ENCODE results near the gene WDR20. TPM values are rescaled to one million over a fixed set of nuclear protein-coding genes. Genes with fewer than 3 reads are reported as not detected.

The WDR20 gene
- total RNA-seq, 2 experiments from 2014 or later: 40.1 to 41.2 TPM

- Histone ChIP-seq H3K9me3 (ENCODE audit: control insufficient read depth in 1 of 2, insufficient read depth in 1 of 2, low read length in 2 of 2) (no peaks in the 10 kb centered on the region), H3K27me3 (ENCODE audit: control insufficient read depth in 1 of 2, insufficient read depth in 2 of 2, low read length in 2 of 2) (no peaks in the 10 kb centered on the region), H3K4me3 (ENCODE audit: low read length) (no peak overlapping the region), H3K36me3 (ENCODE audit: insufficient read depth, low read length) (peaks cover 65% of the 10 kb centered on the region), H3K27ac (ENCODE audit: low read depth in 1 of 2, low read length in 2 of 2) (no peak overlapping the region), H3K4me1 (ENCODE audit: insufficient read depth, low read length) (peaks cover 3% of the 10 kb centered on the region)
- DNase-seq: no peak
- ATAC-seq (ENCODE audit: poor library complexity): no peak
- no peaks in the 10 kb centered on the region for H3K4me1 Mint-ChIP-seq (ENCODE audit: low read depth)
- no peak for TF ChIP-seq CTCF (IDR thresholded peaks at IDR 0.05)
- intact Hi-C loops (cut with DNase I, micrococcal nuclease): no loop called here
- POLR2A ChIA-PET: no interaction called here
- no peaks in the 10 kb centered on the region for H3K27me3 Mint-ChIP-seq
- H3K4me3 Mint-ChIP-seq: no peak overlapping the region
- CTCF ChIA-PET: interaction anchor here (0.6 kb wide), 1 partner anchor 106 kb away, joined by 3 read pairs; no protein-coding TSS in a partner anchor
- no peaks in the 10 kb centered on the region for H3K9me3 Mint-ChIP-seq
- no peak overlapping the region for H3K27ac Mint-ChIP-seq
- peaks cover 43% of the 10 kb centered on the region for H3K36me3 Mint-ChIP-seq (ENCODE audit: low read depth)
These were observed 71.5 kb downstream of the WDR20 start for GRCh38 chr14:102211240-102211639.

- no peak for DNase-seq
- Mint-ChIP-seq H3K27ac (no peak overlapping the region), H3K4me3 (no peak overlapping the region), H3K4me1 (ENCODE audit: low read depth) (no peaks in the 10 kb centered on the region), H3K9me3 (no peaks in the 10 kb centered on the region), H3K36me3 (ENCODE audit: low read depth) (peaks cover 32% of the 10 kb centered on the region), H3K27me3 (no peaks in the 10 kb centered on the region)
- intact Hi-C loops (cut with DNase I, micrococcal nuclease): no loop called here
- peaks cover 3% of the 10 kb centered on the region for H3K4me1 ChIP-seq (ENCODE audit: insufficient read depth, low read length)
- no peaks in the 10 kb centered on the region for H3K27me3 ChIP-seq (ENCODE audit: control insufficient read depth in 1 of 2, insufficient read depth in 2 of 2, low read length in 2 of 2)
- no peak for ATAC-seq (ENCODE audit: poor library complexity)
- H3K9me3 ChIP-seq (ENCODE audit: control insufficient read depth in 1 of 2, insufficient read depth in 1 of 2, low read length in 2 of 2): no peaks in the 10 kb centered on the region
- ChIA-PET POLR2A (no interaction called here), CTCF (no interaction called here)
- no peak overlapping the region for H3K4me3 ChIP-seq (ENCODE audit: low read length)
- no peak for TF ChIP-seq CTCF (IDR thresholded peaks at IDR 0.05)
- H3K27ac ChIP-seq (ENCODE audit: low read depth in 1 of 2, low read length in 2 of 2): no peak overlapping the region
- peaks cover 63% of the 10 kb centered on the region for H3K36me3 ChIP-seq (ENCODE audit: insufficient read depth, low read length)
These were observed 72.7 kb downstream of the WDR20 start for GRCh38 chr14:102212356-102212755.

GRCh38 chr14:102212845-102213244, 73.1 kb downstream of the WDR20 start:
- Mint-ChIP-seq H3K4me3 (no peak overlapping the region), H3K27ac (no peak overlapping the region), H3K27me3 (no peaks in the 10 kb centered on the region), H3K36me3 (ENCODE audit: low read depth) (peaks cover 27% of the 10 kb centered on the region), H3K9me3 (no peaks in the 10 kb centered on the region), H3K4me1 (ENCODE audit: low read depth) (no peaks in the 10 kb centered on the region)
- no peak for TF ChIP-seq CTCF (IDR thresholded peaks at IDR 0.05)
- DNase-seq: no peak
- no peaks in the 10 kb centered on the region for H3K27me3 ChIP-seq (ENCODE audit: control insufficient read depth in 1 of 2, insufficient read depth in 2 of 2, low read length in 2 of 2)
- CTCF ChIA-PET: no interaction called here
- POLR2A ChIA-PET: no interaction called here
- no peak overlapping the region for H3K4me3 ChIP-seq (ENCODE audit: low read length)
- H3K9me3 ChIP-seq (ENCODE audit: control insufficient read depth in 1 of 2, insufficient read depth in 1 of 2, low read length in 2 of 2): no peaks in the 10 kb centered on the region
- intact Hi-C loops (cut with DNase I, micrococcal nuclease): no loop called here
- H3K27ac ChIP-seq (ENCODE audit: low read depth in 1 of 2, low read length in 2 of 2): no peak overlapping the region
- H3K4me1 ChIP-seq (ENCODE audit: insufficient read depth, low read length): peaks cover 3% of the 10 kb centered on the region
- H3K36me3 ChIP-seq (ENCODE audit: insufficient read depth, low read length): peaks cover 58% of the 10 kb centered on the region
- no peak for ATAC-seq (ENCODE audit: poor library complexity)

Data from CD4-positive, alpha-beta T cell (primary cell).